Measurements from ENCODE around the gene KIFC1. TPM values are rescaled to one million over a fixed set of nuclear protein-coding genes. Genes with fewer than 3 reads are reported as not detected.
"Not testable (repeated sequence)": the region's sequence is repeated elsewhere in the genome, so short reads cannot be mapped to it uniquely, and the experiment has no call there.

KIFC1 gene
- total RNA-seq, result 4.8 TPM

- peak; percentile 98 to 100 (median 99) for DNase-seq (ENCODE audit: low read depth in 2 of 3, low spot score in 2 of 3)
These were observed at the start of gene KIFC1 for GRCh38 chr6:33391278-33391921. KIFC1 (plus strand) TSS chr6:33391823; CDS start chr6:33391986, 163 bp downstream.

- not testable (repeated sequence) for DNase-seq (ENCODE audit: low read depth in 2 of 3, low spot score in 2 of 3)
These were observed 48.0 kb upstream of the KIFC1 start for GRCh38 chr6:33343606-33343952.

GRCh38 chr6:33343953-33344611, 47.5 kb upstream of the KIFC1 start:
- peak; percentile 53 to 80 (median 53) for DNase-seq (ENCODE audit: low read depth in 2 of 3, low spot score in 2 of 3)

- peak; percentile 56 to 91 (median 84) for DNase-seq (ENCODE audit: low read depth in 2 of 3, low spot score in 2 of 3)
These were observed 46.6 kb upstream of the KIFC1 start for GRCh38 chr6:33344701-33345697.

GRCh38 chr6:33346972-33347371, 44.7 kb upstream of the KIFC1 start:
- not testable (repeated sequence) for DNase-seq (ENCODE audit: low read depth in 2 of 3, low spot score in 2 of 3)

- no peak for DNase-seq (ENCODE audit: low read depth in 2 of 3, low spot score in 2 of 3)
These were observed 43.8 kb upstream of the KIFC1 start for GRCh38 chr6:33347816-33348215.

GRCh38 chr6:33355860-33356259, 35.8 kb upstream of the KIFC1 start:
- DNase-seq (ENCODE audit: low read depth in 2 of 3, low spot score in 2 of 3), result not testable (repeated sequence)

- no peak for DNase-seq (ENCODE audit: low read depth in 2 of 3, low spot score in 2 of 3)
These were observed 35.3 kb upstream of the KIFC1 start for GRCh38 chr6:33356295-33356694.

- DNase-seq (ENCODE audit: low read depth in 2 of 3, low spot score in 2 of 3), result not testable (repeated sequence)
These were observed 34.3 kb upstream of the KIFC1 start for GRCh38 chr6:33357160-33357871.

GRCh38 chr6:33359331-33359730, 32.3 kb upstream of the KIFC1 start:
- no peak for DNase-seq (ENCODE audit: low read depth in 2 of 3, low spot score in 2 of 3)

GRCh38 chr6:33363486-33363885, 28.1 kb upstream of the KIFC1 start:
- DNase-seq (ENCODE audit: low read depth in 2 of 3, low spot score in 2 of 3), result not testable (repeated sequence)

GRCh38 chr6:33364475-33365205, 27.0 kb upstream of the KIFC1 start:
- peak in 2 of 3 donors; percentile 59 to 68 for DNase-seq (ENCODE audit: low read depth in 2 of 3, low spot score in 2 of 3)

- DNase-seq (ENCODE audit: low read depth in 2 of 3, low spot score in 2 of 3), result not testable (repeated sequence)
These were observed 26.2 kb upstream of the KIFC1 start for GRCh38 chr6:33365206-33365971.

- no peak for DNase-seq (ENCODE audit: low read depth in 2 of 3, low spot score in 2 of 3)
These were observed 24.5 kb upstream of the KIFC1 start for GRCh38 chr6:33367009-33367714.

GRCh38 chr6:33367715-33368025, 24.0 kb upstream of the KIFC1 start:
- DNase-seq (ENCODE audit: low read depth in 2 of 3, low spot score in 2 of 3), result not testable (repeated sequence)

GRCh38 chr6:33371901-33372300, 19.7 kb upstream of the KIFC1 start:
- not testable (repeated sequence) for DNase-seq (ENCODE audit: low read depth in 2 of 3, low spot score in 2 of 3)

- DNase-seq (ENCODE audit: low read depth in 2 of 3, low spot score in 2 of 3), result no peak
These were observed 19.0 kb upstream of the KIFC1 start for GRCh38 chr6:33372526-33373123.

All from hematopoietic multipotent progenitor cell (in vitro differentiated cells).